ENCODE measurements around the gene ALG14.
A peak's percentile ranks its signal among the peaks of the same experiment; 100 is the strongest.

Gene ALG14

GRCh38 chr1:94931254-94931841 is 141.4 kb downstream of the ALG14 start:
- Mint-ChIP-seq H3K36me3 (ENCODE audit: low read depth) (peaks cover 2% of the 10 kb centered on the region), H3K9me3 (no peaks in the 10 kb centered on the region), H3K27me3 (ENCODE audit: low read depth) (peaks cover 29% of the 10 kb centered on the region), H3K4me1 (ENCODE audit: low read depth) (peaks cover 3% of the 10 kb centered on the region), H3K4me3 (no peak overlapping the region), H3K27ac (no peak overlapping the region)
- DNase-seq (ENCODE audit: low spot score) = no peak

GRCh38 chr1:94929351-94930217 is 143.2 kb downstream of the ALG14 start:
- H3K9me3 Mint-ChIP-seq = no peaks in the 10 kb centered on the region
- no peak for DNase-seq (ENCODE audit: low spot score)
- H3K36me3 Mint-ChIP-seq (ENCODE audit: low read depth) = peaks cover 2% of the 10 kb centered on the region
- H3K4me1 Mint-ChIP-seq (ENCODE audit: low read depth) = peaks cover 10% of the 10 kb centered on the region
- H3K4me3 Mint-ChIP-seq = no peak overlapping the region
- no peak overlapping the region for H3K27ac Mint-ChIP-seq
- H3K27me3 Mint-ChIP-seq (ENCODE audit: low read depth) = peaks cover 39% of the 10 kb centered on the region

- Mint-ChIP-seq H3K4me1 (ENCODE audit: low read depth) (peaks cover 10% of the 10 kb centered on the region), H3K4me3 (no peak overlapping the region), H3K27me3 (ENCODE audit: low read depth) (peaks cover 48% of the 10 kb centered on the region), H3K9me3 (no peaks in the 10 kb centered on the region), H3K36me3 (ENCODE audit: low read depth) (peaks cover 2% of the 10 kb centered on the region), H3K27ac (no peak overlapping the region)
- DNase-seq (ENCODE audit: low spot score) = no peak
Observed at GRCh38 chr1:94928293-94928939, 144.3 kb downstream of the ALG14 start.

- Mint-ChIP-seq H3K9me3 (no peaks in the 10 kb centered on the region), H3K4me1 (ENCODE audit: low read depth) (peaks cover 10% of the 10 kb centered on the region), H3K27me3 (ENCODE audit: low read depth) (peaks cover 54% of the 10 kb centered on the region), H3K4me3 (peak overlapping the region; percentile 74), H3K36me3 (ENCODE audit: low read depth) (peaks cover 2% of the 10 kb centered on the region), H3K27ac (no peak overlapping the region)
- DNase-seq (ENCODE audit: low spot score) = no peak
Observed at GRCh38 chr1:94927405-94928175, 145.2 kb downstream of the ALG14 start.

GRCh38 chr1:94926915-94927404 is 145.8 kb downstream of the ALG14 start, which contains the start of gene CNN3:
CNN3 (minus strand) TSS chr1:94927110; CDS start chr1:94926894, 216 bp downstream.
- Mint-ChIP-seq H3K9me3 (no peaks in the 10 kb centered on the region), H3K27me3 (ENCODE audit: low read depth) (peaks cover 54% of the 10 kb centered on the region), H3K27ac (no peak within 1 kb of the TSS), H3K4me1 (ENCODE audit: low read depth) (peaks cover 10% of the 10 kb centered on the region), H3K36me3 (ENCODE audit: low read depth) (peaks cover 2% of the 10 kb centered on the region), H3K4me3 (peak within 1 kb of the TSS; percentile 85)
- peak; percentile 74 for DNase-seq (ENCODE audit: low spot score)

- Mint-ChIP-seq H3K4me3 (peak overlapping the region; percentile 85), H3K36me3 (ENCODE audit: low read depth) (peaks cover 2% of the 10 kb centered on the region), H3K27me3 (ENCODE audit: low read depth) (peaks cover 54% of the 10 kb centered on the region), H3K9me3 (no peaks in the 10 kb centered on the region), H3K27ac (no peak overlapping the region), H3K4me1 (ENCODE audit: low read depth) (peaks cover 10% of the 10 kb centered on the region)
- peak; percentile 8 for DNase-seq (ENCODE audit: low spot score)
Observed at GRCh38 chr1:94926126-94926914, 146.4 kb downstream of the ALG14 start.

- Mint-ChIP-seq H3K9me3 (no peaks in the 10 kb centered on the region), H3K36me3 (ENCODE audit: low read depth) (peaks cover 2% of the 10 kb centered on the region), H3K4me3 (peak overlapping the region; percentile 85), H3K27ac (no peak overlapping the region), H3K4me1 (ENCODE audit: low read depth) (peaks cover 10% of the 10 kb centered on the region), H3K27me3 (ENCODE audit: low read depth) (peaks cover 58% of the 10 kb centered on the region)
- no peak for DNase-seq (ENCODE audit: low spot score)
Observed at GRCh38 chr1:94925561-94926125, 147.1 kb downstream of the ALG14 start.

GRCh38 chr1:94925004-94925403 is 147.7 kb downstream of the ALG14 start:
- Mint-ChIP-seq H3K4me1 (ENCODE audit: low read depth) (peaks cover 10% of the 10 kb centered on the region), H3K4me3 (no peak overlapping the region), H3K36me3 (ENCODE audit: low read depth) (peaks cover 2% of the 10 kb centered on the region), H3K27ac (no peak overlapping the region), H3K27me3 (ENCODE audit: low read depth) (peaks cover 58% of the 10 kb centered on the region), H3K9me3 (no peaks in the 10 kb centered on the region)
- no peak for DNase-seq (ENCODE audit: low spot score)

All from T-helper 2 cell treated with Interferon-gamma antibody and Interleukin-4, amounts not matched to agents 5 μg/mL and 100 μg/mL, for 36 hours (primary cell).